Measurements from ENCODE around the gene FSHB.

GRCh38 chr11:30230714-30231113 is at the start of gene FSHB:
- no peak for TF ChIP-seq CTCF (conservative IDR thresholded peaks at IDR 0.05; ENCODE audit: low read depth, low read length)
- TF ChIP-seq CEBPB (IDR thresholded peaks at IDR 0.05; ENCODE audit: low read depth, low read length) = no peak
- TF ChIP-seq BHLHE40 (IDR thresholded peaks at IDR 0.05; ENCODE audit: low read depth, low read length) = no peak
- TF ChIP-seq ELK1 (IDR thresholded peaks at IDR 0.05; ENCODE audit: borderline replicate concordance, low read depth, low read length) = no peak
- no peak for TF ChIP-seq SMC3 (IDR thresholded peaks at IDR 0.05; ENCODE audit: low read depth, low read length)
- no peak for TF ChIP-seq POLR2A (IDR thresholded peaks at IDR 0.05; ENCODE audit: low read depth, low read length)
- no peak for TF ChIP-seq USF2 (IDR thresholded peaks at IDR 0.05; ENCODE audit: low read depth, low read length)
- no peak for TF ChIP-seq CHD1 (IDR thresholded peaks at IDR 0.05; ENCODE audit: low read depth, low read length)
- no peak for TF ChIP-seq MXI1 (IDR thresholded peaks at IDR 0.05; ENCODE audit: borderline replicate concordance, low read depth, low read length)
